Stimulated activated memory B cell treated with anti-CD40 and anti-IgM and Interleukin-4, amounts not matched to agents 10 μg/mL and 1 μg/mL and 100 μg/mL, for 72 hours (primary cell): ENCODE measurements around the gene CDHR2.
"Not testable (repeated sequence)": the region's sequence is repeated elsewhere in the genome, so short reads cannot be mapped to it uniquely, and the experiment has no call there.

Experiments
- ATAC-seq: fragments of 150-1000 bp; cut with Tn5 transposase; 2 replicates; pipeline ENCODE4 v1.10.0; 2021
- H3K27ac Mint-ChIP-seq: one replicate; pipeline ENCODE4 v1.8.0; 2022; ENCODE audit warnings: mild to moderate bottlenecking, mixed read lengths
- H3K27me3 Mint-ChIP-seq: one replicate; pipeline ENCODE4 v1.8.0; 2022; ENCODE audit warnings: mixed read lengths
- H3K36me3 Mint-ChIP-seq: one replicate; pipeline ENCODE4 v1.8.0; 2022; ENCODE audit warnings: mixed read lengths
- H3K4me1 Mint-ChIP-seq: one replicate; pipeline ENCODE4 v1.8.0; 2022; ENCODE audit warnings: mixed read lengths
- H3K4me3 Mint-ChIP-seq: one replicate; pipeline ENCODE4 v1.8.0; 2022; ENCODE audit warnings: mild to moderate bottlenecking, moderate library complexity, mixed read lengths
- H3K9me3 Mint-ChIP-seq: one replicate; pipeline ENCODE4 v1.8.0; 2022; ENCODE audit warnings: mixed read lengths

Gene CDHR2

DNA sequence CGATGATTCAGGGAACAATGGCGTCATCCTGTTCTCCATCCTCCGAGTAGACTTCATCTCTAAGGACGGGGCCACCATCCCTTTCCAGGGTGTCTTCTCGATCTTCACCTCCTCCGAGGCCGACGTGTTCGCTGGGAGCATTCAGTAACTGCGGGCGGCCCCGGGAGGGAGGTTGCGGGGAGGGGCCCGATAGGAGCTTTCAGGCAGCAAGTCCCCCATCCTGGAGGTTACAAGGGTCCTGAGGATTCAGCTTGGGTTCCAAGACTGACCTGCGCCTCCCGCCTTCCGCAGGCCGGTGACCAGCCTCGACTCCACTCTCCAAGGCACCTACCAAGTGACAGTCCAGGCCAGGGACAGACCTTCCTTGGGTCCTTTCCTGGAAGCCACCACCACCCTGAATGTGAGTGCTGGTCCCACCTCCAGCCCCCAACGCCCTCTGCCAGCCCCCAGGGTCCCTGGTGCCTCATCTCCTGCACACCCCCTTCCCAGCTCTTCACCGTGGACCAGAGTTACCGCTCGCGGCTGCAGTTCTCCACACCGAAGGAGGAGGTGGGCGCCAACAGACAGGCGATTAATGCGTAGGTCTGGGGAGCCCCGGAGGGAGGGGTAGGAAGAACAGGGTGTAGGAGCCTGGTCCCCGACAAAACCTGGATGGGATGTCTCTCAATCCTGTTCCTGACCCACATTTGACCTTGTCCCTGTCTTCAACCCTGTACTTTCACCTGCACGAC is 40.1 kb downstream of the CDHR2 start:
- H3K4me3 Mint-ChIP-seq: no peak overlapping the region
- peaks cover 7% of the 10 kb centered on the region for H3K9me3 Mint-ChIP-seq
- H3K27me3 Mint-ChIP-seq: no peaks in the 10 kb centered on the region
- no peak overlapping the region for H3K27ac Mint-ChIP-seq
- no peak for ATAC-seq
- H3K36me3 Mint-ChIP-seq: no peaks in the 10 kb centered on the region
- H3K4me1 Mint-ChIP-seq: no peaks in the 10 kb centered on the region

- no peaks in the 10 kb centered on the region for H3K27me3 Mint-ChIP-seq
- H3K36me3 Mint-ChIP-seq: no peaks in the 10 kb centered on the region
- no peak for ATAC-seq
- H3K4me1 Mint-ChIP-seq: no peaks in the 10 kb centered on the region
- peaks cover 7% of the 10 kb centered on the region for H3K9me3 Mint-ChIP-seq
- no peak overlapping the region for H3K4me3 Mint-ChIP-seq
- no peak overlapping the region for H3K27ac Mint-ChIP-seq
These were observed 41.0 kb downstream of the CDHR2 start for GRCh38 chr5:176590035-176590717.

DNA sequence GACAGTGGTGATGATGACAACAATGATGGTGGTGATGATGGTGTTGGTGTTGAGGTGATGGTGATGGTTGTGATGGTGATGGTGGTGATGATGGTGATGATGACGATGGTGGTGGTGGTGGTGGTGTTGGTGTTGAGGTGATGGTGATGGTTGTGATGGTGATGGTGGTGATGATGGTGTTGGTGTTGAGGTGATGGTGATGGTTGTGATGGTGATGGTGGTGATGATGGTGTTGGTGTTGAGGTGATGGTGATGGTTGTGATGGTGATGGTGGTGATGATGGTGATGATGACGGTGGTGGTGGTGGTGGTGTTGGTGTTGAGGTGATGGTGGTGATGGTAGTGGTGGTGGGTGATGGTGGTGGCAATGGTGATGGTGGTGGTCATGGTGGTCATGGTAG is 42.5 kb downstream of the CDHR2 start:
- not testable (repeated sequence) for H3K4me3 Mint-ChIP-seq, H3K36me3 Mint-ChIP-seq, H3K27me3 Mint-ChIP-seq, H3K27ac Mint-ChIP-seq, ATAC-seq, H3K4me1 Mint-ChIP-seq, H3K9me3 Mint-ChIP-seq

DNA sequence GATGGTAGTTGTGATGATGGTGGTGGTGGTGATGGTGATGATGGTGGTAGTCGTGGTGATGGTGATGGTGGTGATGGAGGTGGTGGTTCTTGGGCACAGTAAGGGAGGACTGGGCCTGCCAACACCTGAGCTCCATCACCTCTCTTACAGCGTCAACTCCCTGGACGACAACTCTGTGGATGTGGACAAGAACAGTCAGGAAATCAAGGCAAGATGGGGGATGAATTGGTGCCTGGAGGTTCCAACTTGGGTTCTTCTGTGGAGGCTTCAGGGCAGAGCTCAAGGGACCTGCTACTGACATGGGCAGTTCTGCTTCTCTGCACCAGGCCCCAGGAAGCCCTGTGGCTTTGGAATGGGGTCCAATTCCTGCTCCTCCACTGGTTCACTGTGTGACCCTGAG is 43.4 kb downstream of the CDHR2 start:
- H3K27me3 Mint-ChIP-seq: no peaks in the 10 kb centered on the region
- no peaks in the 10 kb centered on the region for H3K4me1 Mint-ChIP-seq
- H3K27ac Mint-ChIP-seq: no peak overlapping the region
- H3K4me3 Mint-ChIP-seq: no peak overlapping the region
- no peaks in the 10 kb centered on the region for H3K36me3 Mint-ChIP-seq
- H3K9me3 Mint-ChIP-seq: peaks cover 4% of the 10 kb centered on the region
- ATAC-seq: no peak

DNA sequence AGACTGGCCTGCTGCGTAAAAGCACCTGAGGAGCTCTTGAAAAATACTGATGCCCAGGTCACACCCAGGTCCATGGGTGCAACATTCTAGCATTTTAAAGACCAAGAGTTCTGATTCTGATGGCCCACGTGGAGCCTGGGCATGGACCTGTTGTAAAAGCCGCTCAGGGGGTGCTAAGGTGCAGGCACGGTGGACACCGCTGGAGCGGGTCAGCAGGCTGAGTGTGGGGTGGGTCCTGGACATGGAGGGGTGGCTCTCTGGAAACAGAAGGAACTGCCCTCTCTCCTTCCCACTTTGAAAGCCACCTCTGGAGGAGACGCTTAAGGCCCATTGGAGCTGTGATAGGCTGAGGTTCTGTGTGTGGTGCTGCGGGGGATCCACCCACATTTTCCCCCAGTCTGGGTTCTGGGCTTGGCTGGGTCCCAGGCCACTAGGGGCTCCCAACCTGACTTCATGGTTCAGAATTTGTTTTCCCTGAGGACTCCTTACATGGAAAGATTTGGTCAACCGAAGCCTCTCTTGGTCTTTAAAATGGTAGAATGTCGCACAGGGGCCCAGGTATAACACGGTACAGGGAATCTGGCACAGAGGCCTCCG is 44.2 kb downstream of the CDHR2 start:
- Mint-ChIP-seq H3K27ac (no peak overlapping the region), H3K27me3 (no peaks in the 10 kb centered on the region), H3K9me3 (peaks cover under 1% of the 10 kb centered on the region), H3K36me3 (no peaks in the 10 kb centered on the region), H3K4me3 (no peak overlapping the region), H3K4me1 (no peaks in the 10 kb centered on the region)
- ATAC-seq: no peak

GRCh38 chr5:176594554-176594953 is 45.4 kb downstream of the CDHR2 start:
- no peaks in the 10 kb centered on the region for H3K9me3 Mint-ChIP-seq
- H3K4me3 Mint-ChIP-seq: no peak overlapping the region
- no peak overlapping the region for H3K27ac Mint-ChIP-seq

DNA sequence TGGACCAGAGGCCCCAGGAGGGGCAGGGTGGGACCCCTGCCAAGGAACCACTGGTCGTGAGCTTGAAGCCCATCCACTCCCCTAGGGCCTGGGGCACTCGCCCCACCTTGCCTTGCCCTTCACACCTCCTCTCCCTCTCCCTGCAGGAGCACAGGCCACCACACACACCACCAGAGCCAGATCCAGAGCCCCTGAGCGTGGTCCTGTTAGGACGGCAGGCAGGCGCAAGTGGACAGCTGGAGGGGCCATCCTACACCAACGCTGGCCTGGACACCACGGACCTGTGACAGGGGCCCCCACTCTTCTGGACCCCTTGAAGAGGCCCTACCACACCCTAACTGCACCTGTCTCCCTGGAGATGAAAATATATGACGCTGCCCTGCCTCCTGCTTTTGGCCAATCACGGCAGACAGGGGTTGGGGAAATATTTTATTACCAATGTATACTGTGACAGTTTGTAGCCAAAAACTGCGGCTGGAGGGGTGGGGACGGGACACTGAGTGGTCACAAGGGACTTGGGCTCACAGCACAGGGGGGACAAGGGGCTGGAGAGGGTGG is 46.3 kb downstream of the CDHR2 start:
- Mint-ChIP-seq H3K4me3 (no peak overlapping the region), H3K27ac (no peak overlapping the region), H3K4me1 (no peaks in the 10 kb centered on the region), H3K9me3 (no peaks in the 10 kb centered on the region), H3K36me3 (peaks cover 6% of the 10 kb centered on the region), H3K27me3 (no peaks in the 10 kb centered on the region)
- no peak for ATAC-seq

More at GRCh38 chr5:176594554-176594953, 45.4 kb downstream of the CDHR2 start:
- no peak for ATAC-seq
- Mint-ChIP-seq H3K27me3 (no peaks in the 10 kb centered on the region), H3K36me3 (peaks cover 6% of the 10 kb centered on the region), H3K4me1 (no peaks in the 10 kb centered on the region)

DNA sequence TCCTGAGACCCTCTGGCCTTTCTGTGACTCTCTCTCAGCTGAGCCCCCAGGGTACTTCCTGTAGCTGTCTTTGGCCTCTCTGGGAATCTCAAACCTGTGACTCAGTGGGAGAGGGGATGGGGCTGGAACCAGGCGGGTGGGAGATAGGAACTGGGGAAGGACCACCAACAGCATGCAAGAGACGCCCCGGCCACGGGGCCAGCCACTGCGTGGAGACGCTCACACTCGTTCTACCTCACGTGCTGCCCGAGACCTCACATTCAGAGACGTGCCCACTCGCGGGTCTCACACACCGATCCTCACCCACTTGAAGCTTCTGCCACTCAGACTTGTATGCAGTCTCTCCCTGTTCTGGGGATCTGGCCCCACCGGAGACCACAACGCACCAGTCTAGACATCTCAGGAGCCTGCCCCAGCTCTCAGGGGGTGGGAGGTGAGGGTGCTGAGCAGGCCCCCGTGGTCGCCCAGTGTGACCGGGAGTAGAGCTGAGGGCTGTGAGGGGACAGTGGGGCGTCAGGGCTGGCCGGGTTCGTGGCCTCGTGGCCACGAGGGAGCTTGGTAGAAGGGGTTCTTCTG is 47.0 kb downstream of the CDHR2 start:
- Mint-ChIP-seq H3K9me3 (no peaks in the 10 kb centered on the region), H3K4me3 (peak overlapping the region; percentile 65), H3K27ac (no peak overlapping the region), H3K27me3 (no peaks in the 10 kb centered on the region), H3K36me3 (peaks cover 6% of the 10 kb centered on the region), H3K4me1 (no peaks in the 10 kb centered on the region)
- ATAC-seq: no peak

- Mint-ChIP-seq H3K4me1 (no peaks in the 10 kb centered on the region), H3K9me3 (no peaks in the 10 kb centered on the region), H3K27me3 (no peaks in the 10 kb centered on the region), H3K4me3 (peak overlapping the region; percentile 65), H3K36me3 (peaks cover 6% of the 10 kb centered on the region), H3K27ac (no peak overlapping the region)
- peak; percentile 82 for ATAC-seq
These were observed 47.7 kb downstream of the CDHR2 start for GRCh38 chr5:176596689-176597416.

GRCh38 chr5:176597417-176598389 is 48.6 kb downstream of the CDHR2 start:
- peak overlapping the region; percentile 18 for H3K4me3 Mint-ChIP-seq
- no peak overlapping the region for H3K27ac Mint-ChIP-seq
- no peaks in the 10 kb centered on the region for H3K27me3 Mint-ChIP-seq
- H3K4me1 Mint-ChIP-seq: no peaks in the 10 kb centered on the region
- ATAC-seq: no peak
- H3K9me3 Mint-ChIP-seq: no peaks in the 10 kb centered on the region
- H3K36me3 Mint-ChIP-seq: peaks cover 6% of the 10 kb centered on the region

DNA sequence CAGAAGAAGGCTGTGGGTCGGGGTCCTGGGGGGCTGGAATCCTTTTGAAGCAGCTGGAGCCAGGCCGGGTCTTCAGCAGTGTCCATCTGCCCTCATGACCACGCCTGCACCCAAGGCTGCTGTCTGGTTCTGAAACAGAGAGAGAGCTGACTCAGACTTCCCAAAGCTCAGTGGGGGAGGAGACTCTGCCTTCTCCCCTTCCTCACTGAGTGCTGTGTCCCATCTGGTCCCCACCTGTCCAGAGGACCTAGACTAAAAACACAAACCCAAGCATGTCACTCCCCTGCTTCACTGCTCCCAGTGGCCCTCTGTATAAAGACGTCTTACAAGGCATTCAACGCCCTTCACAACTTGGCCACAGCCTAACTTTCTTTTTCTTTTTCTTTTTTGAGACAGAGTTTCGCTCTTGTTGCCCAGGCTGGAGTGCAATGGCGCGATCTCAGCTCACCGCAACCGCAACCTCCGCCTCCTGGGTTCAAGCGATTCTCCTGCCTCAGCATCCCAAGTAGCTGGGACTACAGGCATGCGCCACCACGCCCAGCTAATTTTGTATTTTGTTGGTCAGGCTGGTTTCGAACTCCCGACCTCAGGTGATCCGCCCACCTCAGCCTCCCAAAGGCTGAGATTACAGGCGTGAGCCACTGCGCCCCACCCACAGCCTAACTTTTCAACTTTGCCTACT is 50.7 kb downstream of the CDHR2 start:
- not testable (repeated sequence) for ATAC-seq, H3K27ac Mint-ChIP-seq, H3K36me3 Mint-ChIP-seq, H3K9me3 Mint-ChIP-seq, H3K27me3 Mint-ChIP-seq, H3K4me3 Mint-ChIP-seq, H3K4me1 Mint-ChIP-seq

DNA sequence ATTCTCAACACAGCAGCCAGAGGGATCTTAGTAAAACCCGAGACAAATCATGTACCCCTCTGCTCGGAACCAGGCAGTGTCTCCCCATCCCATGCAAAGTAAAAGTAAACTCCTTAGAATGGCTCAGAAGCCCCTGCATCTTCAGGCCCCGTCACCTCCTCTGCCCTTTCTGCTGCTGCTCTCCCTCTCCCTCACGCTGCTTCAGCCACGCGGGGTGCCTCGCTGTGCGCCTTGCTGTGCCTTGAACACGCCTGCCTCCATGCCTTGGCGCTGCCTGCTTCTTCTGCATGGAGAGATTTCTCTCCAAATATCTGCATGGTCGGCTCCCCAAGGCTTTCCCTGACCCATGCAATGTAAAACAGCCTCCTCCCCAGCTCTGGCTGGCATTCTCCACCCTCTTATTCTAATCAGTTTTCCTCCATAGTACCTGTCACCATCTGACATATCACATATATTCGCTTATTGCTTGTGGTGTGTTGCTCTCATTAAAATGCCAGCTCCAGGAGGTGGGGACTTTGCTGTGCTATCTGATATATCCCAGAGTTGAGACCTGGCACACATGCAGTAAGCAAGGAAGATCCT is 52.9 kb downstream of the CDHR2 start:
- H3K9me3 Mint-ChIP-seq: no peaks in the 10 kb centered on the region
- no peaks in the 10 kb centered on the region for H3K27me3 Mint-ChIP-seq
- H3K4me1 Mint-ChIP-seq: no peaks in the 10 kb centered on the region
- ATAC-seq: no peak
- peaks cover 6% of the 10 kb centered on the region for H3K36me3 Mint-ChIP-seq
- H3K27ac Mint-ChIP-seq: no peak overlapping the region
- no peak overlapping the region for H3K4me3 Mint-ChIP-seq

- Mint-ChIP-seq H3K36me3 (peaks cover 6% of the 10 kb centered on the region), H3K9me3 (no peaks in the 10 kb centered on the region), H3K27ac (no peak overlapping the region), H3K4me1 (no peaks in the 10 kb centered on the region), H3K4me3 (no peak overlapping the region), H3K27me3 (no peaks in the 10 kb centered on the region)
- no peak for ATAC-seq
These were observed 53.9 kb downstream of the CDHR2 start for GRCh38 chr5:176603091-176603490.
